ENCODE measurements around the gene ELFN2. TPM values are rescaled to one million over a fixed set of nuclear protein-coding genes. Genes with fewer than 3 reads are reported as not detected.

ELFN2 gene
- total RNA-seq, 1 donor from 2014 or later = 0.36 TPM

GRCh38 chr22:37378642-37379058 is 48.6 kb downstream of the ELFN2 start:
- Mint-ChIP-seq H3K27ac (no peak overlapping the region), H3K36me3 (ENCODE audit: insufficient read depth) (no peaks in the 10 kb centered on the region), H3K27me3 (peaks cover 48% of the 10 kb centered on the region)

GRCh38 chr22:37377927-37378326 is 49.4 kb downstream of the ELFN2 start:
- no peaks in the 10 kb centered on the region for H3K36me3 Mint-ChIP-seq (ENCODE audit: insufficient read depth)
- no peaks in the 10 kb centered on the region for H3K9me3 Mint-ChIP-seq (ENCODE audit: low read depth)
- no peak for TF ChIP-seq CTCF (IDR thresholded peaks at IDR 0.05; ENCODE audit: unreplicated experiment)
- no peak overlapping the region for H3K27ac Mint-ChIP-seq
- peaks cover 42% of the 10 kb centered on the region for H3K27me3 Mint-ChIP-seq
- no peak for DNase-seq (ENCODE audit: low spot score, unreplicated experiment)
- peaks cover 4% of the 10 kb centered on the region for H3K4me1 Mint-ChIP-seq (ENCODE audit: low read depth)
- H3K4me3 Mint-ChIP-seq (ENCODE audit: low read depth) = no peak overlapping the region

More at GRCh38 chr22:37378642-37379058, 48.6 kb downstream of the ELFN2 start:
- TF ChIP-seq CTCF (IDR thresholded peaks at IDR 0.05; ENCODE audit: unreplicated experiment) = no peak
- H3K4me3 Mint-ChIP-seq (ENCODE audit: low read depth) = no peak overlapping the region
- no peaks in the 10 kb centered on the region for H3K9me3 Mint-ChIP-seq (ENCODE audit: low read depth)
- H3K4me1 Mint-ChIP-seq (ENCODE audit: low read depth) = peaks cover 4% of the 10 kb centered on the region
- no peak for DNase-seq (ENCODE audit: low spot score, unreplicated experiment)

DNA sequence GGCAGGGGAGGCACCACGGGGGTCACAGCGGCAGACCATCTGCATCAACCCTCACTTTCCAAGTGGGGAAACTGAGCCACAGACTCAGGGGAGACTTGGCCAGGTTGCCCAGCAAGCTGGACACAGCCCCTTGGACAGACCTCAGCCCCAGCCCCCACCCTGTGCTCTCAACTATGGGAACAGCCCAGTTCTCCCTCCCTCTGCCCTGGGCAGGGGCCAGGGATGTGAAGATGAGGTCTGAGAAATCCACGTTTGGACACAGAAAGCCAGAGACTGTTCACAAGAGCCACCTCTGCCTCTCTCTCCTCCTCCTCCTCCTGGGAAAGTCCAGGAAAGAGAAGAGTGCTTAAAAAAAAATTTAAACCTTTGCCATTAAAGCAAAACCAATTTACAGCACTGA is 50.1 kb downstream of the ELFN2 start:
- H3K4me3 Mint-ChIP-seq (ENCODE audit: low read depth) = no peak overlapping the region
- no peaks in the 10 kb centered on the region for H3K36me3 Mint-ChIP-seq (ENCODE audit: insufficient read depth)
- peaks cover 38% of the 10 kb centered on the region for H3K27me3 Mint-ChIP-seq
- no peak for TF ChIP-seq CTCF (IDR thresholded peaks at IDR 0.05; ENCODE audit: unreplicated experiment)
- no peaks in the 10 kb centered on the region for H3K9me3 Mint-ChIP-seq (ENCODE audit: low read depth)
- DNase-seq (ENCODE audit: low spot score, unreplicated experiment) = no peak
- no peak overlapping the region for H3K27ac Mint-ChIP-seq
- H3K4me1 Mint-ChIP-seq (ENCODE audit: low read depth) = peaks cover 4% of the 10 kb centered on the region

DNA sequence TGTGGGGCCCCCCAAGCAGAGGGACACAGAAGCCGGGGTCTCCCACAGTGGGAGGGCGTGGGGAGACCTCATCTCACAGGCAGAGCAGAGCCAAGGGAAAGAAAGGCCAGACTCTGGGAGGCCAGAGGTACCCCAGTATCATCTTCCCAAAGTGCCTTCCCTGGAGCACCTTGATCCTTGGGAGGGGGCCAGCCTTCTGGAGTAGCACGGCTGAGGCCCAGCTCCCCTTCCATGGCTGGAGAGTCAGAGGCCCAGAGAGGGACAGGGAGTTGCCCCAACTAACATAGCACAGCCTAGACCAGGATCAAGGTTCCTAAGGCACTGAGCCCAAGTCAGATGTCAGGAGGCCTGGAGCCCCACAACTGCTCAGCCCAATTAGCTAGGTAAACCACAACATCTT is 50.6 kb downstream of the ELFN2 start:
- Mint-ChIP-seq H3K4me3 (ENCODE audit: low read depth) (no peak overlapping the region), H3K36me3 (ENCODE audit: insufficient read depth) (no peaks in the 10 kb centered on the region), H3K27ac (no peak overlapping the region), H3K9me3 (ENCODE audit: low read depth) (no peaks in the 10 kb centered on the region), H3K4me1 (ENCODE audit: low read depth) (peaks cover 4% of the 10 kb centered on the region), H3K27me3 (peaks cover 38% of the 10 kb centered on the region)
- no peak for DNase-seq (ENCODE audit: low spot score, unreplicated experiment)
- no peak for TF ChIP-seq CTCF (IDR thresholded peaks at IDR 0.05; ENCODE audit: unreplicated experiment)

DNA sequence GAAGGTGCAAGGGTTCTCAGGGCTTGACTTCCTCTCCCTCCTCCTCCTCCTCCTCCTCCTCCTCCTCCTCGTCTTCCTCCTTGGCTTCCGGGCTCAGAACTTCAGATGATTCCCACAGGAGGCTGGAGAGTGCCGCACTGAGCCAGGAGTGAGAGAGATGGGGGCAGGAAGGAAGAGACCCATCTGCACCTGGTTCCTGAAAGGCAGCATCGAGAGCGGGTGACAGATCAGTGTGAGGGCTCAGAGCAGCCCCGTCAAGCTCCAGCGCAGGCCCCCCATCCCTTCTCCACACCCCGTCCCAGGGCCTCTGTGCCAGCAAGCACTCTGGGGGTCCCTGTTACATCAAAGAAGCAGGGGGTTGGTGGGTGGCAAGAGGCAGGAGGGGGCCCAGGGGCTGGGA is 51.5 kb downstream of the ELFN2 start:
- peaks cover 32% of the 10 kb centered on the region for H3K27me3 Mint-ChIP-seq
- H3K4me3 Mint-ChIP-seq (ENCODE audit: low read depth) = no peak overlapping the region

More for the DNA sequence above, 51.5 kb downstream of the ELFN2 start:
- Mint-ChIP-seq H3K27ac (no peak overlapping the region), H3K4me1 (ENCODE audit: low read depth) (peaks cover 4% of the 10 kb centered on the region), H3K9me3 (ENCODE audit: low read depth) (no peaks in the 10 kb centered on the region), H3K36me3 (ENCODE audit: insufficient read depth) (no peaks in the 10 kb centered on the region)
- no peak for TF ChIP-seq CTCF (IDR thresholded peaks at IDR 0.05; ENCODE audit: unreplicated experiment)
- DNase-seq (ENCODE audit: low spot score, unreplicated experiment) = no peak

Measured in progenitor cell of endocrine pancreas (in vitro differentiated cells).